Left lung (tissue), 10 donors: ENCODE data around the gene SH3TC2. TPM values are rescaled to one million over a fixed set of nuclear protein-coding genes. Genes with fewer than 3 reads are reported as not detected.

Experiments used
- ATAC-seq: fragments of 200-7000 bp; cut with Tn5 transposase; one replicate; pipeline ENCODE4 v1.9.1; 2020; ENCODE audit warnings: moderate library complexity
- DNase-seq, 4 donors: peaks; one replicate each; pipeline ENCODE4 v3.0.0-alpha.2; 2013 to 2020
- H3K27ac ChIP-seq, 2 donors: fragments of 200-600 bp; sonication (generic) in 1 of 2; one replicate each; pipeline versions ENCODE4 v1.5.0 to v1.8.0; 2020 to 2021
- H3K27me3 ChIP-seq, 2 donors: fragments of 200-600 bp; sonication (generic) in 1 of 2; one replicate each; pipeline versions ENCODE4 v1.5.0 to v1.8.0; 2020 to 2021
- H3K36me3 ChIP-seq, 2 donors: fragments of 200-600 bp; sonication (generic) in 1 of 2; one replicate each; pipeline versions ENCODE4 v1.5.0 to v1.8.0; 2020 to 2021
- H3K4me1 ChIP-seq, 2 donors: fragments of 200-600 bp; one replicate each; pipeline ENCODE4 v1.8.0; 2021
- H3K4me3 ChIP-seq, 2 donors: fragments of 200-600 bp; sonication (generic) in 1 of 2; one replicate each; pipeline versions ENCODE4 v1.5.0 to v1.8.0; 2020 to 2021; ENCODE audit warnings: mild to moderate bottlenecking in 1 of 2
- H3K9me3 ChIP-seq, 2 donors: fragments of 200-600 bp; sonication (generic) in 1 of 2; one replicate each; pipeline versions ENCODE4 v1.5.0 to v1.8.0; 2020 to 2021
- CTCF ChIP-seq, 2 donors: fragments of 200-600 bp; sonication (generic) in 1 of 2; IDR thresholded peaks; one replicate each; pipeline versions ENCODE4 v1.5.0 to v1.8.0; 2021; ENCODE audit warnings: antibody characterized with exemption in 2 of 2
- intact Hi-C, 2 donors: fragments of 100-400 bp; cut with DNase I; formaldehyde crosslinking; loops; one replicate each; pipeline versions ENCODE4 v1.11.2 to v1.14.2; 2022
- polyA plus RNA-seq, 6 donors: library from polyadenylated mRNA; unstranded; fragments of 120-200 nt; gene quantifications; one replicate each; pipeline ENCODE4 v1.2.1, GENCODE V29; 2013; ENCODE audit not compliant: insufficient read length in 6 of 6
- total RNA-seq, 2 donors: library from RNA; stranded (reverse); fragmentation: NEBNext Ultra II Directional; extraction: Animal tissue kit (Norgen Biotek cat#: 25700); gene quantifications; one replicate each; pipeline ENCODE4 v1.2.1, GENCODE V29; 2021
- donor health status: DM: no; HTN: yes; CAD: no.
- donor health status: DM: no; HTN: no; CAD: no.

Gene SH3TC2
- total and polyA plus RNA-seq, 8 donors: 1.0 to 2.5 (median 2.1) TPM

GRCh38 chr5:148980731-148981130, 82.1 kb downstream of the SH3TC2 start:
- no peak overlapping the region for H3K27ac ChIP-seq
- ATAC-seq: no peak
- DNase-seq: no peak

GRCh38 chr5:148979083-148979723, 83.7 kb downstream of the SH3TC2 start:
- ATAC-seq (peak; percentile 93), DNase-seq (peak in 2 of 4 donors; percentile 79 to 82)
- Histone ChIP-seq H3K4me3 (no peak overlapping the region), H3K4me1 (no peaks in the 10 kb centered on the region), H3K36me3 (no peaks in the 10 kb centered on the region), H3K9me3 (no peaks in the 10 kb centered on the region), H3K27me3 (no peaks in the 10 kb centered on the region), H3K27ac (peak overlapping the region; percentile 9 to 44)
- intact Hi-C loops: no loop called here
- no peak for TF ChIP-seq CTCF (IDR thresholded peaks at IDR 0.05)

More at GRCh38 chr5:148980731-148981130, 82.1 kb downstream of the SH3TC2 start:
- no peak for TF ChIP-seq CTCF (IDR thresholded peaks at IDR 0.05)
- no peaks in the 10 kb centered on the region for H3K4me1 ChIP-seq
- H3K27me3 ChIP-seq: no peaks in the 10 kb centered on the region
- H3K9me3 ChIP-seq: no peaks in the 10 kb centered on the region
- intact Hi-C loops: no loop called here
- no peak overlapping the region for H3K4me3 ChIP-seq
- H3K36me3 ChIP-seq: no peaks in the 10 kb centered on the region

GRCh38 chr5:148978370-148979082, 84.3 kb downstream of the SH3TC2 start:
- peak; percentile 64 for ATAC-seq
- Histone ChIP-seq H3K9me3 (no peaks in the 10 kb centered on the region), H3K36me3 (no peaks in the 10 kb centered on the region), H3K27ac (peak overlapping the region; percentile 9 to 44), H3K27me3 (no peaks in the 10 kb centered on the region), H3K4me3 (no peak overlapping the region), H3K4me1 (peaks cover under 1 to 3% of the 10 kb centered on the region in 2 donors)
- DNase-seq: no peak
- TF ChIP-seq CTCF (IDR thresholded peaks at IDR 0.05): no peak
- intact Hi-C loops: no loop called here

GRCh38 chr5:148976569-148977381, 86.1 kb downstream of the SH3TC2 start:
- no peak for DNase-seq
- no peak overlapping the region for H3K27ac ChIP-seq

More at GRCh38 chr5:148976569-148977381, 86.1 kb downstream of the SH3TC2 start:
- TF ChIP-seq CTCF (IDR thresholded peaks at IDR 0.05): no peak
- Histone ChIP-seq H3K9me3 (no peaks in the 10 kb centered on the region), H3K27me3 (no peaks in the 10 kb centered on the region), H3K4me3 (no peak overlapping the region), H3K36me3 (no peaks in the 10 kb centered on the region), H3K4me1 (peaks cover 14 to 17% of the 10 kb centered on the region in 2 donors)
- ATAC-seq: no peak
- intact Hi-C loops: no loop called here
